Fibroblast of pulmonary artery (primary cell): ENCODE measurements around the gene USH1G.

Experiments used
- DNase-seq: peaks from one replicate; pipeline ENCODE4 v3.0.0-alpha.2; 2010; ENCODE audit warnings: low read depth
- H3K4me3 ChIP-seq: replicated peaks from 2 replicates; pipeline ENCODE4 v1.5.1; 2011; ENCODE audit warnings: low read depth, mild to moderate bottlenecking, control low read depth, low read length, moderate library complexity
- CTCF ChIP-seq: IDR thresholded peaks from 2 replicates; pipeline ENCODE4 v1.5.1; 2011; ENCODE audit warnings: mild to moderate bottlenecking, control low read depth, low read length, inconsistent platforms; ENCODE audit errors: missing control alignments

The USH1G gene

GRCh38 chr17:74901353-74902135, 21.5 kb downstream of the USH1G start:
- no peak overlapping the region for H3K4me3 ChIP-seq
- no peak for DNase-seq
- TF ChIP-seq CTCF = no peak

- no peak for DNase-seq
- no peak overlapping the region for H3K4me3 ChIP-seq
- TF ChIP-seq CTCF = no peak
Measured at GRCh38 chr17:74900208-74900607, 22.8 kb downstream of the USH1G start.

- no peak for TF ChIP-seq CTCF
- DNase-seq = no peak
- H3K4me3 ChIP-seq = no peak overlapping the region
Measured at GRCh38 chr17:74898376-74898946, 24.6 kb downstream of the USH1G start.

GRCh38 chr17:74893936-74894671, 29.0 kb downstream of the USH1G start:
- no peak overlapping the region for H3K4me3 ChIP-seq
- no peak for TF ChIP-seq CTCF
- no peak for DNase-seq

- H3K4me3 ChIP-seq = no peak within 1 kb of the TSS
- no peak for TF ChIP-seq CTCF
- DNase-seq = no peak
Measured at GRCh38 chr17:74892974-74893911, 29.8 kb downstream of the USH1G start, which contains the start of gene FADS6. Gene FADS6, minus strand, starts transcription at chr17:74893633. Its CDS starts 38 bp downstream, at chr17:74893595.
